RWPE1 (cell line): Measurements from ENCODE around the gene CLEC4M.
"Not testable (repeated sequence)": the region's sequence is repeated elsewhere in the genome, so short reads cannot be mapped to it uniquely, and the experiment has no call there.

ENCODE experiments used
- CTCF ChIA-PET: fragments of 350-600 bp; sonication (Branson Sonifier 250); formaldehyde crosslinking; extraction: SDS; loops from one replicate; lab custom pipeline; 2021; lab: Yijun Ruan, JAX
- POLR2A ChIA-PET: fragments of 400-600 bp; formaldehyde crosslinking; extraction: SDS; loops from one replicate; lab custom pipeline; 2020; ENCODE audit warnings: antibody characterized with exemption; ENCODE audit not compliant: low non-redundant PET; lab: Yijun Ruan, JAX
- DNase-seq: peaks from one replicate; pipeline ENCODE4 v3.0.0; 2012; ENCODE audit warnings: low spot score
- H3K27ac ChIP-seq: fragments of 450-650 bp; 2 replicates; pipeline ENCODE4 v1.5.1; 2017
- CTCF ChIP-seq: fragments of 450-650 bp; conservative IDR thresholded peaks from 2 replicates; pipeline ENCODE4 v1.5.1; 2017; ENCODE audit warnings: low read depth, mild to moderate bottlenecking

The CLEC4M gene

GRCh38 chr19:7744871-7745650 is 18.0 kb upstream of the CLEC4M start:
- POLR2A ChIA-PET: no interaction called here
- TF ChIP-seq CTCF: no peak

GRCh38 chr19:7746306-7746705 is 16.7 kb upstream of the CLEC4M start:
- H3K27ac ChIP-seq, CTCF ChIA-PET, POLR2A ChIA-PET, DNase-seq: not testable (repeated sequence)

More at GRCh38 chr19:7744871-7745650, 18.0 kb upstream of the CLEC4M start:
- CTCF ChIA-PET: no interaction called here
- no peak overlapping the region for H3K27ac ChIP-seq
- no peak for DNase-seq

GRCh38 chr19:7746903-7747884 is 15.8 kb upstream of the CLEC4M start, which contains the start of gene CD209:
TSS of gene CD209 (minus strand) at chr19:7747534. CDS start at chr19:7747511, 23 bp downstream.
- DNase-seq: no peak
- no peak for TF ChIP-seq CTCF
- CTCF ChIA-PET: interaction anchor here (0.6 kb wide), 2 partner anchors 52 to 602 kb away, joined by 3 read pairs; no protein-coding TSS in a partner anchor
- H3K27ac ChIP-seq: no peak within 1 kb of the TSS
- POLR2A ChIA-PET: no interaction called here

- CTCF ChIA-PET: interaction anchor here (0.6 kb wide), 1 partner anchor 51 kb away, joined by 3 read pairs; no protein-coding TSS in a partner anchor
- no peak overlapping the region for H3K27ac ChIP-seq
- POLR2A ChIA-PET: no interaction called here
- DNase-seq: no peak
- TF ChIP-seq CTCF: no peak
These were observed 14.9 kb upstream of the CLEC4M start for GRCh38 chr19:7748171-7748570.

GRCh38 chr19:7748756-7749155 is 14.3 kb upstream of the CLEC4M start:
- H3K27ac ChIP-seq: no peak overlapping the region
- TF ChIP-seq CTCF: no peak
- ChIA-PET POLR2A (no interaction called here), CTCF (no interaction called here)
- peak; percentile 27 for DNase-seq

- no peak for DNase-seq
- no peak overlapping the region for H3K27ac ChIP-seq
- TF ChIP-seq CTCF: no peak
- CTCF ChIA-PET: interaction anchor here (0.8 to 1.2 kb wide), 2 partner anchors 9 to 48 kb away, joined by 3 to 5 read pairs; no protein-coding TSS in a partner anchor
- POLR2A ChIA-PET: no interaction called here
These were observed 11.8 kb upstream of the CLEC4M start for GRCh38 chr19:7751157-7751783.
